Stomach (tissue), 9 donors: ENCODE data around the gene YIPF4. TPM values are rescaled to one million over a fixed set of nuclear protein-coding genes. Genes with fewer than 3 reads are reported as not detected.
"Not testable (repeated sequence)": the region's sequence is repeated elsewhere in the genome, so short reads cannot be mapped to it uniquely, and the experiment has no call there.

Experiments
- DNase-seq, 2 donors: peaks; one replicate each; pipeline versions ENCODE4 v3.0.0 to v3.0.0-alpha.2; 2013 to 2019
- H3K27ac ChIP-seq, 5 donors: fragments of 200-600 bp in 4 of 5; sonication (generic) in 4 of 5; one replicate each; pipeline ENCODE4 v1.5.1; 2013 to 2019; ENCODE audit warnings: mild to moderate bottlenecking in 1 of 5, moderate library complexity in 1 of 5
- H3K27me3 ChIP-seq, 3 donors: fragments of 200-600 bp; sonication (generic); one replicate each; pipeline ENCODE4 v1.5.1; 2017 to 2019; ENCODE audit warnings: mixed run types in 1 of 3
- H3K36me3 ChIP-seq, 4 donors: fragments of 200-600 bp; sonication (generic); 1 replicate in 3 of 4; 2 replicates in 1 of 4; pipeline ENCODE4 v1.5.1; 2016 to 2019
- H3K4me1 ChIP-seq, 4 donors: fragments of 200-600 bp; sonication (generic); one replicate each; pipeline ENCODE4 v1.5.1; 2016 to 2019
- H3K4me3 ChIP-seq, 4 donors: fragments of 200-600 bp; sonication (generic) in 3 of 4; one replicate each; pipeline ENCODE4 v1.5.1; 2016 to 2019; ENCODE audit warnings: mild to moderate bottlenecking in 1 of 4
- H3K9me3 ChIP-seq, 4 donors: fragments of 200-600 bp; sonication (generic); one replicate each; pipeline ENCODE4 v1.5.1; 2016 to 2019
- CTCF ChIP-seq, 7 experiments: fragments of 450-650 bp in 4 of 7; fragments of 200-600 bp in 3 of 7; sonication (generic) in 3 of 7; IDR thresholded peaks; one replicate each; pipeline ENCODE4 v1.5.1; 2016 to 2019; ENCODE audit warnings: antibody characterized with exemption in 7 of 7, control low read depth in 2 of 7, mild to moderate bottlenecking in 1 of 7
- EP300 ChIP-seq: sonication (generic); formaldehyde crosslinking; IDR thresholded peaks from one replicate; pipeline ENCODE4 v1.6.1; 2017; ENCODE audit warnings: antibody characterized with exemption
- POLR2A ChIP-seq, 4 donors: fragments of 450-650 bp; IDR thresholded peaks; one replicate each; pipeline ENCODE4 v1.6.1; 2016; ENCODE audit warnings: antibody characterized with exemption in 4 of 4, control low read depth in 2 of 4, mild to moderate bottlenecking in 1 of 4, moderate library complexity in 1 of 4
- POLR2AphosphoS5 ChIP-seq, 3 donors: sonication (generic); formaldehyde crosslinking; IDR thresholded peaks; one replicate each; pipeline ENCODE4 v1.6.1; 2016; ENCODE audit warnings: antibody characterized with exemption in 3 of 3
- WGBS, 5 donors: extraction: QIAGEN DNeasy Blood & Tissue Kit in 3 of 5; methylation state at CpG; one replicate each; pipeline versions ENCODE4 v1.1.5 to v1.1.7; 2013 to 2018; 5-methylcytosine and 5-hydroxymethylcytosine counted together
- intact Hi-C: fragments of 100-400 bp; cut with DNase I; formaldehyde crosslinking; loops from one replicate; pipeline ENCODE4 v1.15.1; 2023; ENCODE audit warnings: low total_unique reads
- polyA plus RNA-seq, 3 donors: library from polyadenylated mRNA; stranded (reverse); fragments of 200-250 nt; gene quantifications; one replicate each; pipeline ENCODE4 v1.2.3, GENCODE V29; 2013
- total RNA-seq, 5 donors: library from RNA; depleted of rRNA; stranded (reverse); fragments of >200 nt; gene quantifications; one replicate each; pipeline versions ENCODE4 v1.1.0 to v1.2.3, GENCODE V29; 2014 to 2016
- donor health status: healthy with polysubstance abuse.
- donor health status: Bipolar disorder and iron deficiency.
- donor health status: healthy.

The YIPF4 gene
- total and polyA plus RNA-seq, 8 donors, result 5.3 to 68.3 (median 10.2) TPM

- Histone ChIP-seq H3K27ac (no peak overlapping the region), H3K4me3 (no peak overlapping the region), H3K9me3 (no peaks in the 10 kb centered on the region), H3K36me3 (no peaks in the 10 kb centered on the region), H3K4me1 (no peaks in the 10 kb centered on the region), H3K27me3 (peaks cover 0 to 3% (median 0%) of the 10 kb centered on the region in 3 donors)
- no peak for DNase-seq
- intact Hi-C loops, result no loop called here
- 64 to 78% (median 70%) methylated on average over 2 of the region's 2 CpGs for WGBS, 5 donors
- TF ChIP-seq POLR2A (IDR thresholded peaks at IDR 0.05) (no peak), EP300 (no peak), CTCF (IDR thresholded peaks at IDR 0.05) (no peak), POLR2AphosphoS5 (IDR thresholded peaks at IDR 0.05) (no peak)
These were observed 6.6 kb upstream of the YIPF4 start for GRCh38 chr2:32271063-32271462.

- 41 to 52% (median 44%) methylated on average over 3 of the region's 3 CpGs for WGBS, 5 donors
- H3K4me1 ChIP-seq, result peaks cover 0 to 5% (median 4%) of the 10 kb centered on the region in 4 donors
- peaks cover 0 to 3% (median 0%) of the 10 kb centered on the region in 3 donors for H3K27me3 ChIP-seq
- H3K27ac ChIP-seq, result no peak overlapping the region
- intact Hi-C loops, result no loop called here
- no peaks in the 10 kb centered on the region for H3K36me3 ChIP-seq
- no peaks in the 10 kb centered on the region for H3K9me3 ChIP-seq
- no peak overlapping the region for H3K4me3 ChIP-seq
- TF ChIP-seq POLR2AphosphoS5 (IDR thresholded peaks at IDR 0.05) (no peak), EP300 (no peak), POLR2A (IDR thresholded peaks at IDR 0.05) (no peak), CTCF (IDR thresholded peaks at IDR 0.05) (no peak)
- DNase-seq, result no peak
These were observed 5.4 kb upstream of the YIPF4 start for GRCh38 chr2:32272279-32272678.

GRCh38 chr2:32274289-32274688 is 3.4 kb upstream of the YIPF4 start:
- WGBS, 5 donors, result 73 to 83% (median 77%) methylated on average over 2 of the region's 2 CpGs
- no peaks in the 10 kb centered on the region for H3K9me3 ChIP-seq
- no peak overlapping the region for H3K4me3 ChIP-seq
- H3K27ac ChIP-seq, result no peak overlapping the region
- H3K27me3 ChIP-seq, result peaks cover 0 to 3% (median 0%) of the 10 kb centered on the region in 3 donors
- peaks cover 4 to 16% (median 13%) of the 10 kb centered on the region in 4 donors for H3K4me1 ChIP-seq
- no peak for TF ChIP-seq POLR2A (IDR thresholded peaks at IDR 0.05)
- TF ChIP-seq EP300, result no peak
- TF ChIP-seq POLR2AphosphoS5 (IDR thresholded peaks at IDR 0.05), result no peak
- TF ChIP-seq CTCF (IDR thresholded peaks at IDR 0.05), result no peak
- DNase-seq, result no peak
- intact Hi-C loops, result no loop called here
- H3K36me3 ChIP-seq, result no peaks in the 10 kb centered on the region

GRCh38 chr2:32275790-32276189 is 1.9 kb upstream of the YIPF4 start:
- H3K27ac ChIP-seq, H3K4me3 ChIP-seq, DNase-seq, intact Hi-C loops, H3K36me3 ChIP-seq, H3K27me3 ChIP-seq, H3K9me3 ChIP-seq: not testable (repeated sequence)
- 84 to 89% (median 88%) methylated on average over 7 of the region's 7 CpGs for WGBS, 5 donors
- peaks cover 13 to 31% (median 24%) of the 10 kb centered on the region in 4 donors for H3K4me1 ChIP-seq

- Histone ChIP-seq H3K4me1 (peaks cover 13 to 41% (median 30%) of the 10 kb centered on the region in 4 donors), H3K36me3 (peaks cover 2 to 14% (median 12%) of the 10 kb centered on the region in 4 donors), H3K27me3 (peaks cover 0 to 3% (median 0%) of the 10 kb centered on the region in 3 donors), H3K4me3 (peak overlapping the region; percentile 96 to 100 (median 98)), H3K27ac (peak overlapping the region in 4 of 5 donors; percentile 86 to 91 (median 90)), H3K9me3 (no peaks in the 10 kb centered on the region)
- intact Hi-C loops, result no loop called here
- TF ChIP-seq POLR2A (IDR thresholded peaks at IDR 0.05) (no peak), POLR2AphosphoS5 (IDR thresholded peaks at IDR 0.05) (no peak)
- DNase-seq, result no peak
- 54 to 62% (median 56%) methylated on average over 5 of the region's 5 CpGs for WGBS, 5 donors
These were observed 386 bp upstream of the YIPF4 start for GRCh38 chr2:32277363-32277673.
